GM10248 (cell line): ENCODE data around the gene TNXB.

Experiments
- CTCF ChIA-PET: fragments of 300-600 bp; sonication (Branson Sonifier 250); formaldehyde crosslinking; extraction: SDS; loops from one replicate; lab custom pipeline; 2021; ENCODE audit warnings: antibody characterized with exemption; lab: Yijun Ruan, JAX
- POLR2A ChIA-PET: fragments of 350-650 bp; sonication (Branson Sonifier 250); formaldehyde crosslinking; extraction: SDS; loops from one replicate; lab custom pipeline; 2020; ENCODE audit warnings: antibody characterized with exemption; lab: Yijun Ruan, JAX
- DNase-seq: peaks from one replicate; pipeline ENCODE4 v3.0.0; 2012; ENCODE audit errors: extremely low spot score
- CTCF ChIP-seq: IDR thresholded peaks from 2 replicates; pipeline ENCODE4 v1.5.1; 2012; ENCODE audit warnings: mild to moderate bottlenecking, low read depth; ENCODE audit errors: extremely low read depth, missing control alignments, control extremely low read depth

The TNXB gene

GRCh38 chr6:32083812-32084768 is 25.0 kb downstream of the TNXB start:
- ChIA-PET CTCF (no interaction called here), POLR2A (no interaction called here)
- DNase-seq: no peak
- TF ChIP-seq CTCF: no peak

- CTCF ChIA-PET: interaction anchor here (1.1 to 1.3 kb wide), 2 partner anchors 34 to 35 kb away, joined by 3 to 4 read pairs; no protein-coding TSS in a partner anchor
- POLR2A ChIA-PET: no interaction called here
- no peak for TF ChIP-seq CTCF
- no peak for DNase-seq
Measured at GRCh38 chr6:32082935-32083334, 26.2 kb downstream of the TNXB start.

- no peak for DNase-seq
- no peak for TF ChIP-seq CTCF
- CTCF ChIA-PET: interaction anchor here (1.1 to 1.3 kb wide), 2 partner anchors 34 to 36 kb away, joined by 3 to 4 read pairs; no protein-coding TSS in a partner anchor
- POLR2A ChIA-PET: no interaction called here
Measured at GRCh38 chr6:32082478-32082877, 26.7 kb downstream of the TNXB start.

- TF ChIP-seq CTCF: no peak
- CTCF ChIA-PET: no interaction called here
- POLR2A ChIA-PET: no interaction called here
Measured at GRCh38 chr6:32081168-32081990, 27.8 kb downstream of the TNXB start.

GRCh38 chr6:32079566-32080290 is 29.4 kb downstream of the TNXB start:
- ChIA-PET POLR2A (no interaction called here), CTCF (interaction anchor here (1.3 kb wide), 1 partner anchor 9 kb away, joined by 3 read pairs; no protein-coding TSS in a partner anchor)
- no peak for DNase-seq
- no peak for TF ChIP-seq CTCF

More at GRCh38 chr6:32081168-32081990, 27.8 kb downstream of the TNXB start:
- no peak for DNase-seq

GRCh38 chr6:32076321-32076809 is 32.8 kb downstream of the TNXB start:
- no peak for TF ChIP-seq CTCF
- ChIA-PET POLR2A (no interaction called here), CTCF (interaction anchor here (1.7 to 2.6 kb wide), 3 partner anchors 27 to 169 kb away, joined by 4 to 10 read pairs (median 4); no protein-coding TSS in a partner anchor)
- no peak for DNase-seq
